Transverse colon (tissue), 4 donors: ENCODE results near the gene SYK.

Source experiments
- CTCF ChIP-seq, 5 experiments: fragments of 200-600 bp in 3 of 5; fragments of 450-650 bp in 2 of 5; sonication (generic) in 3 of 5; IDR thresholded peaks; 1 replicate in 2 of 5; 2 replicates in 3 of 5; pipeline ENCODE4 v1.5.1; 2016 to 2017; ENCODE audit warnings: antibody characterized with exemption in 5 of 5, inconsistent platforms in 3 of 5, mild to moderate bottlenecking in 2 of 5, moderate library complexity in 1 of 5
- EP300 ChIP-seq: sonication (generic); formaldehyde crosslinking; IDR thresholded peaks from one replicate; pipeline ENCODE4 v1.6.1; 2017; ENCODE audit warnings: antibody characterized with exemption, low read depth
- POLR2A ChIP-seq: fragments of 450-650 bp; IDR thresholded peaks from one replicate; pipeline ENCODE4 v1.6.1; 2016; ENCODE audit warnings: antibody characterized with exemption, mild to moderate bottlenecking, moderate library complexity
- POLR2AphosphoS5 ChIP-seq, 3 donors: sonication (generic); formaldehyde crosslinking; IDR thresholded peaks; one replicate each; pipeline ENCODE4 v1.6.1; 2016; ENCODE audit warnings: antibody characterized with exemption in 3 of 3

- TF ChIP-seq CTCF (IDR thresholded peaks at IDR 0.05) (no peak), POLR2A (no peak), POLR2AphosphoS5 (IDR thresholded peaks at IDR 0.05) (no peak), EP300 (no peak)
Measured at GRCh38 chr9:90799271-90799852, 2.3 kb upstream of the SYK start.
